Fibroblast of lung (primary cell): Measurements from ENCODE around the gene SMARCAL1. TPM values are rescaled to one million over a fixed set of nuclear protein-coding genes. Genes with fewer than 3 reads are reported as not detected.

Experiments
- DNase-seq, 2 donors: peaks; one replicate each; pipeline versions ENCODE4 v3.0.0 to v3.0.0-alpha.2; 2010; ENCODE audit warnings: low read depth in 2 of 2
- H2AFZ ChIP-seq: 2 replicates; pipeline ENCODE4 v1.5.1; 2012; ENCODE audit warnings: low read length, control low read depth, inconsistent platforms
- H3K27ac ChIP-seq: 2 replicates; pipeline ENCODE4 v1.5.1; 2011; ENCODE audit warnings: low read length, control low read depth; ENCODE audit not compliant: insufficient read depth
- H3K27me3 ChIP-seq: 2 replicates; pipeline ENCODE4 v1.5.1; 2011; ENCODE audit warnings: mild to moderate bottlenecking, low read length; ENCODE audit not compliant: control insufficient read depth, insufficient read depth
- H3K36me3 ChIP-seq: 2 replicates; pipeline ENCODE4 v1.5.1; 2011; ENCODE audit warnings: low read length; ENCODE audit not compliant: control insufficient read depth, insufficient read depth
- H3K4me1 ChIP-seq: 2 replicates; pipeline ENCODE4 v1.5.1; 2011; ENCODE audit warnings: low read length; ENCODE audit not compliant: control insufficient read depth, insufficient read depth; ENCODE audit errors: extremely low read depth
- H3K4me2 ChIP-seq: 2 replicates; pipeline ENCODE4 v1.5.1; 2011; ENCODE audit warnings: low read length, control low read depth; ENCODE audit not compliant: insufficient read depth; ENCODE audit errors: extremely low read depth
- H3K4me3 ChIP-seq, 4 experiments: fragments of 200-600 bp in 1 of 4; sonication (generic) in 1 of 4; replicated peaks in 1 of 4; 2 replicates each; pipeline ENCODE4 v1.5.1; 2011 to 2016; ENCODE audit warnings: low read length in 4 of 4, low read depth in 3 of 4, mild to moderate bottlenecking in 3 of 4, control low read depth in 2 of 4, inconsistent platforms in 1 of 4, mixed read lengths in 1 of 4; ENCODE audit not compliant: insufficient read depth in 1 of 4; ENCODE audit errors: control extremely low read depth in 1 of 4
- H3K79me2 ChIP-seq: 2 replicates; pipeline ENCODE4 v1.5.1; 2012; ENCODE audit warnings: mild to moderate bottlenecking, low read length, inconsistent platforms; ENCODE audit not compliant: control insufficient read depth, insufficient read depth
- H3K9ac ChIP-seq: 2 replicates; pipeline ENCODE4 v1.5.1; 2011; ENCODE audit warnings: mild to moderate bottlenecking, low read length, control low read depth; ENCODE audit not compliant: insufficient read depth
- H3K9me3 ChIP-seq: 2 replicates; pipeline ENCODE4 v1.5.1; 2012; ENCODE audit warnings: low read depth, low read length; ENCODE audit not compliant: control insufficient read depth, insufficient read depth
- H4K20me1 ChIP-seq: 2 replicates; pipeline ENCODE4 v1.5.1; 2011; ENCODE audit warnings: low read length; ENCODE audit not compliant: control insufficient read depth, insufficient read depth; ENCODE audit errors: extremely low read depth
- CTCF ChIP-seq, 2 donors: IDR thresholded peaks in 1 of 2; conservative IDR thresholded peaks in 1 of 2; 1 replicate in 1 of 2; 2 replicates in 1 of 2; pipeline ENCODE4 v1.5.1; 2011 to 2012; ENCODE audit warnings: low read length in 2 of 2, control low read depth in 1 of 2, inconsistent platforms in 1 of 2, low read depth in 1 of 2, mild to moderate bottlenecking in 1 of 2
- EZH2 ChIP-seq: IDR thresholded peaks from 2 replicates; pipeline ENCODE4 v1.5.1; 2012; ENCODE audit warnings: low read length, control low read depth, mild to moderate bottlenecking; ENCODE audit errors: missing control alignments
- polyA plus RNA-seq, 2 donors: library from polyadenylated mRNA; depleted of rRNA in 1 of 2; stranded (reverse) in 1 of 2; unstranded in 1 of 2; fragments of >200 nt; gene quantifications; 2 replicates each; pipeline ENCODE4 v1.2.1, GENCODE V29; 2011 to 2012; ENCODE audit warnings: missing spikeins in 1 of 2
- total RNA-seq: library from RNA; depleted of rRNA; stranded (reverse); fragments of >200 nt; gene quantifications from 2 replicates; pipeline ENCODE4 v1.2.1, GENCODE V29; 2014

SMARCAL1 gene
- total and polyA plus RNA-seq, 2 donors (not counting 1 experiment from before 2014, with no cell fraction given): 21.5 to 25.1 TPM

DNA sequence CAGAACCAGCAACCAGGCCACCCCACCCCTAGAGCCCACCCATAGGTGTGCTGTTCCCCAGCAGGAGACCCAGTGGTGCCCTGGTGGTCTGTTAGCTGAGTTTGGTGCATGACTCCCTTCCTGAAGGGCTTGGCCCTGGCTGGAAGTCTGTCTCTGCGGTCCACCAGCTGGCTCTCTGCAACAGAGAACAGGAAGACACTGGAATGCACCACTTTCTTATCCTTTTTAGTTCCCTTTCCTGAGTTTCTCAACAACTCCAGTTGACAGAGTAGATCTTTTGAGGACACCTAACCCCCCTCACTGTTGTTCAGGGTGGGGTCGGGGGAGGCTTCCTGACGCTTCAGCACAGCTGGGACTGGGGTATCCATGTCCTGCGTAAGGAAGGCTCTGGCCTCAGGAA lies 74.4 kb downstream of the SMARCAL1 start:
- Histone ChIP-seq H3K4me2 (no peak overlapping the region), H3K27me3 (no peaks in the 10 kb centered on the region), H3K4me1 (peaks cover 2% of the 10 kb centered on the region), H3K9me3 (no peaks in the 10 kb centered on the region), H3K27ac (no peak overlapping the region), H3K9ac (no peak overlapping the region), H4K20me1 (no peaks in the 10 kb centered on the region), H3K4me3 (no peak overlapping the region), H3K79me2 (no peaks in the 10 kb centered on the region), H3K36me3 (no peaks in the 10 kb centered on the region), H2AFZ (no peak overlapping the region)
- no peak for DNase-seq
- TF ChIP-seq EZH2: no peak
- TF ChIP-seq CTCF (conservative IDR thresholded peaks at IDR 0.05 in 1 of 2, IDR thresholded peaks at IDR 0.05 in 1 of 2; ENCODE audit: low read depth in 1 of 2, low read length in 2 of 2): no peak

GRCh38 chr2:216490061-216490460 lies 77.8 kb downstream of the SMARCAL1 start:
- H3K27ac ChIP-seq: no peak overlapping the region
- H3K4me3 ChIP-seq: no peak overlapping the region
- TF ChIP-seq CTCF (conservative IDR thresholded peaks at IDR 0.05 in 1 of 2, IDR thresholded peaks at IDR 0.05 in 1 of 2; ENCODE audit: low read depth in 1 of 2, low read length in 2 of 2) (no peak), EZH2 (no peak)
- H3K79me2 ChIP-seq: no peaks in the 10 kb centered on the region
- H3K4me2 ChIP-seq: no peak overlapping the region
- no peaks in the 10 kb centered on the region for H4K20me1 ChIP-seq
- peaks cover 4% of the 10 kb centered on the region for H3K4me1 ChIP-seq
- no peak overlapping the region for H2AFZ ChIP-seq
- H3K36me3 ChIP-seq: no peaks in the 10 kb centered on the region
- H3K27me3 ChIP-seq: no peaks in the 10 kb centered on the region
- no peak overlapping the region for H3K9ac ChIP-seq
- peak; percentile 59 to 81 for DNase-seq
- no peaks in the 10 kb centered on the region for H3K9me3 ChIP-seq

- Histone ChIP-seq H3K9me3 (no peaks in the 10 kb centered on the region), H3K4me3 (no peak overlapping the region), H3K27me3 (no peaks in the 10 kb centered on the region), H3K9ac (no peak overlapping the region), H3K4me2 (no peak overlapping the region), H3K36me3 (no peaks in the 10 kb centered on the region), H3K4me1 (peaks cover 8% of the 10 kb centered on the region), H4K20me1 (no peaks in the 10 kb centered on the region), H2AFZ (no peak overlapping the region), H3K79me2 (no peaks in the 10 kb centered on the region), H3K27ac (no peak overlapping the region)
- no peak for TF ChIP-seq EZH2
- TF ChIP-seq CTCF (conservative IDR thresholded peaks at IDR 0.05 in 1 of 2, IDR thresholded peaks at IDR 0.05 in 1 of 2; ENCODE audit: low read depth in 1 of 2, low read length in 2 of 2): no peak
- DNase-seq: peak in 1 of 2 donors; percentile 42
Observed at GRCh38 chr2:216491793-216492596, 79.7 kb downstream of the SMARCAL1 start.
